Endothelial cell of umbilical vein (primary cell): ENCODE data around the gene CCDC187.

Experiments
- CTCF ChIP-seq, 2 donors: IDR thresholded peaks; 1 replicate in 1 of 2; 2 replicates in 1 of 2; pipeline ENCODE4 v1.5.1; 2011; ENCODE audit warnings: low read length in 2 of 2, mild to moderate bottlenecking in 2 of 2, moderate library complexity in 2 of 2, control low read depth in 1 of 2, inconsistent platforms in 1 of 2, low read depth in 1 of 2; ENCODE audit not compliant: insufficient read depth in 1 of 2; ENCODE audit errors: extremely low read depth in 1 of 2
- EZH2 ChIP-seq: IDR thresholded peaks from 2 replicates; pipeline ENCODE4 v1.6.1; 2012; ENCODE audit warnings: borderline replicate concordance, low read depth, mild to moderate bottlenecking, moderate library complexity, low read length, inconsistent platforms; ENCODE audit not compliant: severe bottlenecking
- FOS ChIP-seq: IDR thresholded peaks from 2 replicates; pipeline ENCODE4 v1.6.1; 2011; ENCODE audit warnings: mild to moderate bottlenecking, low read length, moderate library complexity, borderline replicate concordance; ENCODE audit not compliant: insufficient read depth
- MAX ChIP-seq: IDR thresholded peaks from 2 replicates; pipeline ENCODE4 v1.6.1; 2011; ENCODE audit not compliant: insufficient read depth, insufficient read length
- POLR2A ChIP-seq: IDR thresholded peaks from 2 replicates; pipeline ENCODE4 v1.6.1; 2012; ENCODE audit warnings: low read depth, mild to moderate bottlenecking, control low read depth, low read length

GRCh38 chr9:136304456-136304855 lies 562 bp upstream of the CCDC187 start:
- TF ChIP-seq EZH2 (no peak), MAX (no peak), POLR2A (no peak), CTCF (IDR thresholded peaks at IDR 0.05; ENCODE audit: extremely low read depth in 1 of 2, insufficient read depth in 1 of 2, low read depth in 1 of 2, low read length in 2 of 2) (no peak), FOS (no peak)
